HepG2 (cell line): ENCODE measurements around the gene ILKAP. TPM values are rescaled to one million over a fixed set of nuclear protein-coding genes. Genes with fewer than 3 reads are reported as not detected.
A peak's percentile ranks its signal among the peaks of the same experiment; 100 is the strongest.

Experiments used
- ATAC-seq: fragments of 200-7000 bp; cut with Tn5 transposase; 3 replicates; pipeline ENCODE4 v1.9.1; 2020; ENCODE audit warnings: mild to moderate bottlenecking, moderate library complexity
- BruUV-seq: library from RNA; stranded (reverse); fragments of 400-500 nt; replicated peaks from 2 replicates; lab custom pipeline; 2021; lab: Mats Ljungman, UMichigan
- CTCF ChIA-PET: fragments of 300-600 bp; formaldehyde crosslinking; extraction: SDS; loops from one replicate; lab custom pipeline; 2021; ENCODE audit warnings: low total read pairs, inconsistent platforms, low intra/inter-chr PET ratio; lab: Yijun Ruan, JAX
- POLR2A ChIA-PET: fragments of 350-600 bp; sonication (Branson Sonifier 250); formaldehyde crosslinking; loops from one replicate; lab custom pipeline; 2020; ENCODE audit warnings: antibody characterized with exemption, inconsistent platforms; lab: Yijun Ruan, JAX
- DNase-seq: peaks from one replicate; pipeline ENCODE4 v3.0.0-alpha.2; 2015; ENCODE audit warnings: low spot score
- FAIRE-seq: peaks from 3 replicates; lab custom pipeline; 2011; peaks lifted over from hg19 to GRCh38; lab: Jason Lieb, UNC
- H2AFZ ChIP-seq: one replicate; pipeline ENCODE4 v1.6.1; 2011; ENCODE audit warnings: low read length, inconsistent platforms
- H3K27ac ChIP-seq: fragments of 300-600 bp; 3 replicates; pipeline ENCODE4 v1.8.0; 2011; ENCODE audit warnings: mixed run types, mild to moderate bottlenecking, mixed read lengths, low read length, inconsistent platforms; ENCODE audit not compliant: insufficient read depth; ENCODE audit errors: extremely low read length
- H3K27me3 ChIP-seq, 2 experiments: fragments of 200-600 bp in 1 of 2; 2 replicates in 1 of 2; 3 replicates in 1 of 2; pipeline versions ENCODE4 v1.6.0 to v1.8.0; 2011; ENCODE audit warnings: low read length in 2 of 2, mild to moderate bottlenecking in 2 of 2, moderate library complexity in 2 of 2, inconsistent platforms in 1 of 2; ENCODE audit not compliant: insufficient read depth in 2 of 2, control insufficient read depth in 1 of 2
- H3K36me3 ChIP-seq, 2 experiments: fragments of 200-600 bp in 1 of 2; replicated peaks in 1 of 2; 2 replicates in 1 of 2; 3 replicates in 1 of 2; pipeline versions ENCODE4 v1.5.1 to v1.8.0; 2011; ENCODE audit warnings: low read length in 2 of 2, inconsistent platforms in 1 of 2; ENCODE audit not compliant: insufficient read depth in 2 of 2, control insufficient read depth in 1 of 2
- H3K4me1 ChIP-seq: 2 replicates; pipeline ENCODE4 v1.5.1; 2012; ENCODE audit warnings: low read length, inconsistent platforms; ENCODE audit not compliant: insufficient read depth
- H3K4me2 ChIP-seq: 2 replicates; pipeline ENCODE4 v1.6.0; 2011; ENCODE audit warnings: low read depth, low read length, inconsistent platforms
- H3K4me3 ChIP-seq, 3 experiments: fragments of 200-600 bp in 1 of 3; sonication (generic), shearing (Covaris generic) in 1 of 3; replicated peaks in 1 of 3; 2 replicates each; pipeline ENCODE4 v1.5.1; 2011 to 2016; ENCODE audit warnings: low read length in 3 of 3, inconsistent platforms in 2 of 3, low read depth in 2 of 3, mild to moderate bottlenecking in 2 of 3, control low read depth in 1 of 3, mixed read lengths in 1 of 3; ENCODE audit not compliant: insufficient read depth in 1 of 3
- H3K79me2 ChIP-seq: one replicate; pipeline ENCODE4 v1.6.1; 2011; ENCODE audit warnings: low read length, inconsistent platforms; ENCODE audit not compliant: insufficient read depth
- H3K9ac ChIP-seq: 2 replicates; pipeline ENCODE4 v1.6.0; 2011; ENCODE audit warnings: mild to moderate bottlenecking, low read depth, low read length, inconsistent platforms; ENCODE audit not compliant: insufficient read depth
- H3K9me3 ChIP-seq: 2 replicates; pipeline ENCODE4 v1.5.1; 2012; ENCODE audit warnings: mild to moderate bottlenecking, low read length
- H4K20me1 ChIP-seq: 2 replicates; pipeline ENCODE4 v1.6.0; 2011; ENCODE audit warnings: inconsistent platforms, mild to moderate bottlenecking, low read length, moderate library complexity; ENCODE audit not compliant: insufficient read depth
- ARHGAP35 ChIP-seq: sonication (generic); formaldehyde crosslinking; IDR thresholded peaks from 2 replicates; pipeline ENCODE4 v1.9.0; 2022; ENCODE audit warnings: mild to moderate bottlenecking, inconsistent platforms, moderate library complexity, missing genetic modification reagents, borderline replicate concordance
- FOSL2 ChIP-seq: sonication (generic); formaldehyde crosslinking; IDR thresholded peaks from 2 replicates; pipeline ENCODE4 v1.4.0; 2020; ENCODE audit warnings: missing genetic modification reagents
- MYC ChIP-seq: sonication (generic); formaldehyde crosslinking; IDR thresholded peaks from 2 replicates; pipeline ENCODE4 v1.9.0; 2021; ENCODE audit warnings: missing genetic modification reagents, borderline replicate concordance
- ZMYM3 ChIP-seq: sonication (generic); formaldehyde crosslinking; IDR thresholded peaks from 2 replicates; pipeline ENCODE4 v1.5.1; 2020; ENCODE audit warnings: mild to moderate bottlenecking, missing genetic modification reagents
- ZNF629 ChIP-seq: sonication (generic); formaldehyde crosslinking; conservative IDR thresholded peaks from 2 replicates; pipeline ENCODE4 v1.5.0; 2020; ENCODE audit warnings: missing genetic modification reagents
- WGBS: methylation state at CpG from one replicate; pipeline ENCODE4 v1.1.6; 2017; ENCODE audit warnings: low lambda C conversion rate; 5-methylcytosine and 5-hydroxymethylcytosine counted together
- in situ Hi-C: cut with HindIII; loops from 2 replicates; pipeline ENCODE4 v1.10.0; 2017; ENCODE audit warnings: low pct_unique_long_range_greater_than_20kb; ENCODE audit not compliant: extremely low pct_ligation_motif_present
- intact Hi-C: fragments of 100-400 bp; cut with micrococcal nuclease; formaldehyde crosslinking; loops from one replicate; pipeline ENCODE4 v1.10.0; 2022; ENCODE audit not compliant: unreplicated experiment
- polyA plus RNA-seq, 8 experiments: library from polyadenylated mRNA; depleted of rRNA in 3 of 8; stranded (reverse) in 7 of 8; unstranded in 1 of 8; fragments of >200 nt; fragmentation: Illumina TruSeq in 4 of 8; extraction: Trizol in 4 of 8; gene quantifications; 2 replicates each; pipeline versions ENCODE4 v1.2.1 to v1.2.3, GENCODE V29; 2011 to 2016; ENCODE audit warnings: low read depth in 4 of 8, missing spikeins in 1 of 8, mixed read lengths in 1 of 8; ENCODE audit not compliant: insufficient read depth in 1 of 8
- total RNA-seq, 5 experiments: library from RNA; depleted of rRNA; stranded (reverse); fragments of >200 nt; fragmentation: Illumina TruSeq; extraction: Trizol; gene quantifications; 2 replicates each; pipeline ENCODE4 v1.2.3, GENCODE V29; 2016; ENCODE audit warnings: low read depth in 1 of 5
- TF ChIP-seq, protein P1 (sequence below): sonication (generic); formaldehyde crosslinking; IDR thresholded peaks from 2 replicates; pipeline ENCODE4 v1.9.0; 2022; ENCODE audit warnings: low read depth, missing genetic modification reagents
- TF ChIP-seq, protein P2 (sequence below): sonication (generic); formaldehyde crosslinking; IDR thresholded peaks from 2 replicates; pipeline ENCODE4 v1.5.1; 2020; ENCODE audit warnings: mild to moderate bottlenecking, moderate library complexity, missing genetic modification reagents
- TF ChIP-seq, protein P3 (sequence below): sonication (generic); formaldehyde crosslinking; conservative IDR thresholded peaks from 2 replicates; pipeline ENCODE4 v1.8.0; 2022; ENCODE audit warnings: missing genetic modification reagents

ILKAP gene
- total and polyA plus RNA-seq, 2 of the 13 experiments (the other 11 are each of a cell fraction or from before 2014, with no cell fraction given) = 29.6 to 33.1 TPM

DNA sequence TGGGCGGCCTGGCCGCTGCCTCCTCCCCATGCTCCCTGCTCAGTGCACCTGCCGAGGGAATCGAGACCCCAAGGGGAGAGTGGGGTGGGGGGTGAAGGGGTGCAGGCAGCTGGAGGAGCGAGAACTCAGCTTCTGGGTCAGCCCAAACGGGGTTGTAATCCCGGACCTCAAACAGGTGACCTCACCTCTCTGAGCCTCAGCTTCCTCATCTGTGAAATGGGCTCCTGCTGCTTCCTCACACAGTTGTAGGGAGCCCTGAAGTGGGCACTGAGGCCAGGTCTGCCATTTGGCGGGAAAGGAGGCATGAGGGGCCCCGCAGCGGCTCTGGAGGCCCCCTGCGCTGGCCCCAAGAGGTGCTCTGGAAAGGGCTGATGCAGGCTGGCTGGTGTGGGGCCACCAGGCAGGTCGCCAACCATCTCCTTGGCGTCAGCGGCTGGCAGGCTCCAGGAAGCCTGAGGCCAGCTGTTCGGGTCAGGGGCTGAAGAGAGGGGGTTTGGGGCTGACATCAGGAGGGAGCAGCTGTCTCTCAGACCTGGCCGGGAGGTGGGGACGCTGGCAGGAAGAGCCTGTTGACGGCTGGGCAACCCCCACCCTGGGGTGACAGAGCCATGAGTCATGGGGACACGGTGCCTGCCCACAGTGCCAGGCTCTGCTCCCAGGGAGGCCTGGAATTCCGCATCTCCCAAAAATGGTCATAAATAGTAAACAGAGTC lies 60.1 kb downstream of the ILKAP start:
- Histone ChIP-seq H4K20me1 (no peaks in the 10 kb centered on the region), H3K27me3 (peaks cover 17 to 55% of the 10 kb centered on the region in 2 experiments), H3K4me3 (no peak overlapping the region), H3K27ac (no peak overlapping the region), H2AFZ (no peak overlapping the region), H3K4me1 (peaks cover 36% of the 10 kb centered on the region), H3K36me3 (no peaks in the 10 kb centered on the region), H3K4me2 (no peak overlapping the region), H3K9ac (no peak overlapping the region), H3K9me3 (no peaks in the 10 kb centered on the region), H3K79me2 (no peaks in the 10 kb centered on the region)
- FAIRE-seq (no peak), ATAC-seq (no peak), DNase-seq (no peak)
- BruUV-seq = no TSS peak
- TF ChIP-seq, protein P1, sequence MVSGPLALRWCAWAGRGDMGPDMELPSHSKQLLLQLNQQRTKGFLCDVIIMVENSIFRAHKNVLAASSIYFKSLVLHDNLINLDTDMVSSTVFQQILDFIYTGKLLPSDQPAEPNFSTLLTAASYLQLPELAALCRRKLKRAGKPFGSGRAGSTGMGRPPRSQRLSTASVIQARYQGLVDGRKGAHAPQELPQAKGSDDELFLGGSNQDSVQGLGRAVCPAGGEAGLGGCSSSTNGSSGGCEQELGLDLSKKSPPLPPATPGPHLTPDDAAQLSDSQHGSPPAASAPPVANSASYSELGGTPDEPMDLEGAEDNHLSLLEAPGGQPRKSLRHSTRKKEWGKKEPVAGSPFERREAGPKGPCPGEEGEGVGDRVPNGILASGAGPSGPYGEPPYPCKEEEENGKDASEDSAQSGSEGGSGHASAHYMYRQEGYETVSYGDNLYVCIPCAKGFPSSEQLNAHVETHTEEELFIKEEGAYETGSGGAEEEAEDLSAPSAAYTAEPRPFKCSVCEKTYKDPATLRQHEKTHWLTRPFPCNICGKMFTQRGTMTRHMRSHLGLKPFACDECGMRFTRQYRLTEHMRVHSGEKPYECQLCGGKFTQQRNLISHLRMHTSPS (CRISPR knock-in tag) = no peak
- TF ChIP-seq ZNF629 (peak; percentile 90), ZMYM3 (CRISPR knock-in tag) (0 out of 2 replicates have a peak, but pooled peaks have one; percentile 34), ARHGAP35 (no peak), MYC (CRISPR knock-in tag) (0 out of 2 replicates have a peak, but pooled peaks have one; percentile 14), FOSL2 (CRISPR knock-in tag) (peak; percentile 53; the same call in 1 of the 2 replicates)
- TF ChIP-seq, protein P2, sequence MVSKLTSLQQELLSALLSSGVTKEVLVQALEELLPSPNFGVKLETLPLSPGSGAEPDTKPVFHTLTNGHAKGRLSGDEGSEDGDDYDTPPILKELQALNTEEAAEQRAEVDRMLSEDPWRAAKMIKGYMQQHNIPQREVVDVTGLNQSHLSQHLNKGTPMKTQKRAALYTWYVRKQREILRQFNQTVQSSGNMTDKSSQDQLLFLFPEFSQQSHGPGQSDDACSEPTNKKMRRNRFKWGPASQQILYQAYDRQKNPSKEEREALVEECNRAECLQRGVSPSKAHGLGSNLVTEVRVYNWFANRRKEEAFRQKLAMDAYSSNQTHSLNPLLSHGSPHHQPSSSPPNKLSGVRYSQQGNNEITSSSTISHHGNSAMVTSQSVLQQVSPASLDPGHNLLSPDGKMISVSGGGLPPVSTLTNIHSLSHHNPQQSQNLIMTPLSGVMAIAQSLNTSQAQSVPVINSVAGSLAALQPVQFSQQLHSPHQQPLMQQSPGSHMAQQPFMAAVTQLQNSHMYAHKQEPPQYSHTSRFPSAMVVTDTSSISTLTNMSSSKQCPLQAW (CRISPR knock-in tag) = no peak
- TF ChIP-seq, protein P3, sequence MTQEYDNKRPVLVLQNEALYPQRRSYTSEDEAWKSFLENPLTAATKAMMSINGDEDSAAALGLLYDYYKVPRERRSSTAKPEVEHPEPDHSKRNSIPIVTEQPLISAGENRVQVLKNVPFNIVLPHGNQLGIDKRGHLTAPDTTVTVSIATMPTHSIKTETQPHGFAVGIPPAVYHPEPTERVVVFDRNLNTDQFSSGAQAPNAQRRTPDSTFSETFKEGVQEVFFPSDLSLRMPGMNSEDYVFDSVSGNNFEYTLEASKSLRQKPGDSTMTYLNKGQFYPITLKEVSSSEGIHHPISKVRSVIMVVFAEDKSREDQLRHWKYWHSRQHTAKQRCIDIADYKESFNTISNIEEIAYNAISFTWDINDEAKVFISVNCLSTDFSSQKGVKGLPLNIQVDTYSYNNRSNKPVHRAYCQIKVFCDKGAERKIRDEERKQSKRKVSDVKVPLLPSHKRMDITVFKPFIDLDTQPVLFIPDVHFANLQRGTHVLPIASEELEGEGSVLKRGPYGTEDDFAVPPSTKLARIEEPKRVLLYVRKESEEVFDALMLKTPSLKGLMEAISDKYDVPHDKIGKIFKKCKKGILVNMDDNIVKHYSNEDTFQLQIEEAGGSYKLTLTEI (CRISPR knock-in tag) = no peak
- CTCF ChIA-PET = no interaction called here
- 29% methylated on average over 5 of the region's 20 CpGs for WGBS
- intact Hi-C loops (no loop called here), in situ Hi-C loops (no loop called here)
- POLR2A ChIA-PET = interaction anchor here (0.9 kb wide), 1 partner anchor 83 kb away, joined by 3 read pairs; the partner anchor contains the start of gene SCLY
